Tongue (tissue), 2 donors: ENCODE results near the gene SLC35F3. TPM values are rescaled to one million over a fixed set of nuclear protein-coding genes. Genes with fewer than 3 reads are reported as not detected.
"Not testable (repeated sequence)": the region's sequence is repeated elsewhere in the genome, so short reads cannot be mapped to it uniquely, and the experiment has no call there.

Experiments used
- DNase-seq: peaks from one replicate; pipeline ENCODE4 v3.0.0-alpha.2; 2015
- total RNA-seq: library from RNA; depleted of rRNA; stranded (reverse); fragments of >200 nt; gene quantifications from one replicate; pipeline ENCODE4 v1.2.3, GENCODE V29; 2014

Gene SLC35F3
- total RNA-seq, 1 donor from 2014 or later = 0.72 TPM

DNA sequence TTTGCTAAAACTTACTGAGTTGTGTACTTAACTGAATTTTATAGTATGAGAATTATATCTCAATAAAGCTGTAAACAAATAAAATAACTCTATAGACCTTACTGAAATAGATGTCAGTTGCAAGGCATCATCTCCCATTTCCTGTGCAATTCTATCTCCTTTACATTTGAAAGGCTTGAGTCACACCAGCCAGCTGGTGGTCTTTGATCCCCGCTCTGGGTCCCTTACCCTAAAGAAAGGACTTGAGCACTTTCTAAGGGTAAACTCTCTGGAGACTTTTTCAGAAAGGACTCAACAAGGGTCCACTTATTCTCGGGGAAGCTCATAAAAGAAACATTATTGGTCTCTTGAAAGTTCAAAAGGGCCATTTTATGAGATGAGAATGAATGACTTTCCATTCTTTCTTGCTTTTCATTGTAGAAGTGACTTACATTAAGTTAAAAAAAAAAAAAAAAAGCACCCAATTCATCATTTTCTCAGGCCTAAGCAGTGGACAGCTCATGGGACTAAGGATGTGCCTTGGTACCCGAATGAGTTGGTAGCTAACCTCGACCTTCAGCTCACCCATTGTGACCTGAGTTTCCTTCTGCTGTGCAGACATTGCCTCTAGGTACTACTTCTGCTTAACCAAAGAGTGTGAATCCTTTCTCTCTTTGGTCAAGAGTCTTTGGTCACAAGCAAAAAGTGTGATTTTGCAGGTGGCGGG lies 321.8 kb downstream of the SLC35F3 start:
- DNase-seq = no peak

DNA sequence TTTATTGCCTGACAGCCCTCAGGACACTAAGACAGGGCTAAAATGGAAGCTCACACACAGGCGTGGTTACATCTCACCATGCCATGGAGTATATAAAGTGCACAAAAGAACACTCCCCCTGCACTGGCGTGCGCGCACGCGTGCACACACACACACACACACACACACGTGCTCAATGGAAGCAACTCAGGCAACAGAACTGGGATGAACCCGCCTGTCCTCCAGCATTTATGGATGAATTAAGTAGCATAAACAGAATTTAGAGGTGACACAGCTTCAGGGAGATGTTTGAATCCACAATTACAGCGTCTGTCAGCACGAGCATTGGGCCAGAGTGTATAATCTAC lies 322.3 kb downstream of the SLC35F3 start:
- no peak for DNase-seq

DNA sequence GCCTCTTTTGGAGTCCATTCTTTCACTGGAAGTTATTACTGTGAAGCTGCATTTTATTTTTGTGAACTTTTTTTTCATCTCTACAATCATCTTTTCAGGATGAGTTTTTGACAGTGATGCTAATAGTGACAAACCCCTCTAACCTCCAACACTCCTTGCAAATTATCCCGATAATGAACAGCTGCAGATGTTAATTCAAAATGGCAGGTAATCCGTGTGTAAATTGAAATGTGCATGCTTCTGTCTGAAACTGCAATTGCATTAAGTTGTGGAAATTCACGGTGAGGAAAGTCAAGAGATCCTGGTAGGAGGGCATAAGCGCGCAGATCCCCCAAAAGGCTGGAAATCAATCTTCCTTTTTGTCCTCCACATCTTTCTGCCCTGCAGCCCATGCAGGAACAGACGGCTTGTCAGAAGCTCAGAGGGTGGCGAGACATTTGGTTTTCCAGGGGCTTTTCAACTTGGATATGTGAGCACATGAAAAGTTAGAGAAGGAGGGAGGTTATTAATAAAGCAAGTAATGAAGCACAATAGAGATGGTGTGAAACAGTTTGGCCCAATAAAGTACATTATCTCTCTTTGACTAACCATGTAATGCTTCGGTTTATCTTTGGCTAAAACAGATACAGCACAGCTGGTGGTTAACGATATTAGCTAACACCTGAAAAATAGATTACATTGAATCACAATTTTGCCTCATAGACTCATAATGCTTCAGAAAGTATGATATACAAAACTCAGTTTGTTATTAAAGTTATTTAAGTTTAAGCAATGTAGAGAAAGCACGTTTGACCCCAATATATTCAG lies 325.3 kb downstream of the SLC35F3 start:
- DNase-seq = no peak

DNA sequence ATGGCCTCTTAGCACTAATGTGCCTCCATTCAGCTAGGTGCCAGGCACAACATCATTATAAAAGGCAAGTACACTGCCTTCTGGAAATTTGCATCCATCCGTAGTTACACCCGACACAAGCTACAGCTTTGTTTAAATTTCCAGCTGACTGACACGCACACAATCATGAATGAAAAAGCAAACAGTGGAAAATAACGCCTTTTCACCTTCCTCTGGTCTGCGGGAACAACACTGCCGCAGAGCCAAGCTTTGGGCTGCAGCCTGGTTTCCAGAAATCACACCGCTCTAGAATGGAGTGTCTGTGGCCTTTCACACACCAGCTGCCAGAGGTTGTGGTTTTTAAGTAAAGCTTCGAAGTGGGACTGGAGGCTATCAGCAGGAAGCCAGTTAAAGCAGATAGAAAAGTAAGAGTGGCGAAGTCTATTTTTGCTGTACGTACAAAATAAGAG lies 326.0 kb downstream of the SLC35F3 start:
- DNase-seq = no peak

DNA sequence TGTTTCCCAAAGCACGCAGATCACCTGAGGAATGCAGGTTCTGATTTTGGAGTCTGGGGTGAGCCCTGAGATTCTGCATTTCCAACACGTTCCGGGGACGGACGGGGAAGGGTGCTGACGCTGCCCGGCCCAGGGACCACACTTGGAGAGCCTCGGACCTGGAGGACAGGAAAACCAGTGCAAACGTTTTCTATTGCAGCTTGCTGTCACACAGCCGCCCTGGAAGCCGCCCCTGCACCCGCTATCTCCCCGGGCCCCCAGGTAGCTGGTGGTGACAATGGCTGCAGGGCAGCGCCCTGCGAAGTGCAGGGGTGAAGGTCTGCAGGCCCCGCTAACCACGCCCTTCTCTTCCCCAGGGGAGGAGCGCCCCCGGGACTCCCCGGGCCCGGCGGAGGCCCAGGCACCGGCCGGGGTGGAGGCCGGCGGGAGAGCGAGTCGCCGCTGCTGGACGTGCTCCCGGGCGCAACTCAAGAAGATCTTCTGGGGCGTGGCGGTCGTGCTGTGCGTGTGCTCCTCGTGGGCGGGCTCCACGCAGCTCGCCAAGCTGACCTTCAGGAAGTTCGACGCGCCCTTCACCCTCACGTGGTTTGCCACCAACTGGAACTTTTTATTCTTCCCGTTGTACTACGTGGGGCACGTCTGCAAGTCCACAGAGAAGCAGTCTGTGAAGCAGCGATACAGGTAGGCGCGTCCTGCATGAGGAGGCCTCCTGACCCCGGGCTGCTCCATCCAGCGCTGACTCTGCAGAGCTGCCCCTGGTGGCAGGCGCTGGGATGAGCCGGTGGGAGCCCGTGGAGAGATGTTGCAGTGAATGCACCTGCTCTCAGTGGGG lies 326.8 kb downstream of the SLC35F3 start:
- DNase-seq = no peak

DNA sequence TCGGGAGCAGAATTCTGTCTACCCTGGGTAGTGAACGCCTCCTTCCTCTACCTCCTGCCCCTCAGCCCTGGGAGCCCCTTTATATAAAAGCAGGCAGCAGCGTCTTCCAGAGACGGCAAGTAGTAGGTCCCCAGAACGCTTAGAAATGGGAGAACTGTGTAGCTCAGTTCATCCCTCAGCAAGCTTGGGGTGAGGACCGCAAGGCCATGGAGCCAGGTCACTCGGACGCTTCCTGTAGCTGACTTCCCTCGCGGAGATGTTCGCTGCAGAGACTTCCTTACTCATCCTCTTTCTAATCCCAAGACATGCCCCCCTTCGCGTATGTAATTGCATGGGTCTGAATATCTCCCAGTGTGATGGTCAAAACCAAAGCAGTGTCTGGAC lies 327.4 kb downstream of the SLC35F3 start:
- DNase-seq = no peak

DNA sequence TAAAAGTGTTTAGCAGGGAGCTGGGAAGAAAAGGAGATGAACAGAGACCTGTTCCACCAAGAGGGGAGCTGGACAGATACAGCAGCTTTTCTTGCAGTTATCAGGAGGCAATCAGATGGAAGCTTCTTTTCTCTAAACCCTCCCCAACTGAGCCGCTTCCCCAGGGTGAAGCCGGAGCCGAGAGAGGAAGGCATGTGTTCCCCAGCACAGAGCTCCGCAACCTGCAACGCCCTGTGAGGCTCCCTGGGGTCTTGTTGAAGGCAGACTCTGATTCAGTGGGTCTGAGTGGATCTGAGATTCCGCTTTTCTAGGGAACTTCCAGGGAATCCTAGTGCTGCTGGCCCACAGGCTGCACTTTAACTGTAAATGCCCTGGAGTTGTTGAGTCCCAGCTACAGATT lies 329.7 kb downstream of the SLC35F3 start:
- no peak for DNase-seq

DNA sequence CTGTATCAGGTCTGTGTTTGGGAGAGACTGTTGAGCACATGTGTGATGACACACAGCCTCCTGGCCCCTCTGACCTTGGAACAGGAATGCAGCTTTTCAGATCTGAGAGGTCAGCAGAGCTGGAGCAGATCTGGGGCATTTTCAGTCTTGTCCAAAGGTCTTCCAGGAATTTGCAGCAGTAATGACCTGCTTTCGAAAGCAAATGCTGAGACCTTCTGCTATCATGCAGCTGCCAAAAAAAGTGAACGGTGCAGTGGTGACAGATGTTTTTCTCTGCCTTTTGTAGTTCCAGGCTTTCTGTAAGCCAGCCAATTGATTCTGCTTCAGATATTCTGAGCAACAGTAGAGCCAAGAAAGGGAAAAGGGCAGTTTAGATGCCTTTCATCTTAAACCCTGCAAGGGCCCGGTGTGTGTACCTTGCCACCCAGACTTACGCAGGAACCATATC lies 331.0 kb downstream of the SLC35F3 start:
- peak; percentile 47 for DNase-seq

DNA sequence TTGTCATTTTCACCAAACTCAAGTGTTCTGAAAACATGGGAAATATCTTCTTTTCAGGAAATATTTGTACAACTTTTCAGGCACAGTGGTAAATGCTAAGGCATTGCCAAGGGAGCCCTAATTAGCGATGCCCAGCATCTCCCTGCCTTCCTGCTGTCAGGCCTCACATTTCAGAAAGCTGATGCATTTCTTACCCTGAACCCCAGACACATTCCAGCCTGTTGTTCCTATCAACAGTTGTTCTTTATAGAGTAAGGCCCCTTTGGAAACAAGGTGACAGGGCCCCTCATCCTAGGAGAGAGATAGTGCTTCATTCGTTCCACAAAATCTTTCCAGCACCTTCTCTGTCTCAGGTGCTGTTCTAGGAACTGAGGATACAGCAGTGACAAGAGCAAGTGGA lies 332.9 kb downstream of the SLC35F3 start:
- DNase-seq = no peak

DNA sequence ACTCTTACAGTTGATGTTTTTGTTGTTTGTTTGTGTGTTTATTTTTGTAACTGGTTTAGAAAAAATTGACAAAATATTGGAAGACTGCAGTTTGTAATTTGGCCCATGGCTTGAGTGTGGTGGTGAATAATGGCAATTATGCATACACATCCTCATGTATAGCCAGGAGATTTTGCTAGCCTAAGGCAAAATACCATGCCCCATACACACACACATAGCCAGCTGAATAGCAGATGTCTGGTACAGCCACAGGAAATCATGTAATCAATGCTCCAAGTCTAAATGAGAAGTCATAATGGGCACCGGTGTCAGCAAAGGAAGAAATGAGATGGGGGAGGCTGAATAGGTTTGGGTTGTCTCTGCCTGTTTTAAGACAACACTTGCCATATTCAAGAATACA lies 333.6 kb downstream of the SLC35F3 start:
- DNase-seq = no peak

DNA sequence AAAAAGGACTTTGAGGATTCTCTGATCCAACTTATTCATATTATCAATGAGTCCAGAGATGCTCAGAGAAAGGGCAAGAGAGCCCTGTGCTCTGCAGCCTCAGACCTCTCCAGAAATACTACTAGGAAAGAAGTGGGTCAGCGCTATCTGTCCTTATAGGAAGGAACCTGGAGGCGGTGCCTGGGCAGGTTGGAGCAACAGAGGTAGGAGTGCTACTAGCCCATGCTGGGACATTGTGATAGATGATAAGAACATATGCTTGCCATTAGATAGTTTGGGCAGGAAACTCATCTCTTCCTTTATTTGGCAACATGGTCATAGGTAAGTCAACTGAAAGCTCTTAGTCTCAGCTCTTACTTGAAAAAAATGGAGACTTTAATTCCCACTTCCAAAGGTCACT lies 335.0 kb downstream of the SLC35F3 start:
- no peak for DNase-seq

DNA sequence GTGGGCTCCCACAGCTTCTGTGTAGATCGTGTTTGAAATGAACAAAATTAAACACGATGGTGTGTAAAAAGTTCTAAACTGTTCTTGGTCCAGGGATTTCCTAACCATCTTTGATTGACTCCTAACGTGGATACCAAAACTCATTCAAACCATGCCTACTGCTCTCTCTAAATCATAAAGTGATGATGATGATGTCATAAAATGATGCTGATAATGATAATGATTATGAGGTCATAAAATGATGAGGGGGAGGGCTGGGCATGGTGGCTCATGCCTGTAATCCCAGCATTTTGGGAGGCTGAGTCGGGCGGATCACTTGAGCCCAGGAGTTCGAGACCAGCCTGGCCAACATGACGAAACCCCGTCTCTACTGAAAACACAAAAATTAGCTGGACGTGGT lies 335.5 kb downstream of the SLC35F3 start:
- no peak for DNase-seq

DNA sequence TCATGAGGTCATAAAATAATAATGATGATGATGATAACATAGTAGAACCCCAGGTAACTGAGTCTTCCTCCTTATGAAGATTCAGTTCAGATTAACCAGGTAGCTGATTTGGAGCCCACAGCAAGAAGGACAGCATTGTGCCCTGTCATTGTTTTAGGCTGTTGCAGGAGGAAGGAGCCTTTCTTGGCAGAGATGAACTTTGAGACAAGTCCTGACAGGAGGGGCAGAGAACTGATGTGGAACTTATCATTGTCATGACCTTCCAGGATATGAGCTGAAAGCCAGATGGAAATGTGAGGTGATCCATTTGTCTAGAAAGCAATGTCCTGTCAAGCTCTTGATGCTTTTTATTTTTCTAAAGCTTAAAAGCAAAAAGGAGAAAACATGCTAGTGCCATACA lies 336.2 kb downstream of the SLC35F3 start:
- DNase-seq = no peak

DNA sequence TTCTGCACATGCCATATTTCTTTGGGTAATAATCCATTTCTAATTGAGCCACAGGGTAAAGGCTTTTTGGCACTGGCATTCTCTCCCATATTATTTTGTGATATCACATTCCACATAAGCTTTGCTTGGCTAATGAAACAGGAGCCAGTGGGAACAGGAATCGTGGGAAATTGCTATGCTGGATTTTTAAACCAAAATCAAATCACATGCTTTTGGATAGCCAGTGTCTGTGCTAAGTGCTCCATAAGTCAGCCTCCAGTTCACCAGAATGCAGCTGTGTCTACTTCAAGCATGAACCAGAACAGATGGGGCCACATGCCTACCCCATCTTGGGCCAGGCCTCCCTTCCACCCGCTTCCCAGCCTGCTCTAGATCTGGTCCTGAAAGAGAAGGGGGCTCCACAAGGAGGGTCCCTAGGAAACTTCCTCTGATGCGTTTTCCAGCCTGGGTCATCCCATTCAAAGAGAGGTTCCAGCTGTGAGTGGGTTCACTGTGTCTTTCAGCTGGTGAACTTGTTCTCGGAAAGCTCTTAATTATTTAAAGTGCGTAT lies 337.5 kb downstream of the SLC35F3 start:
- DNase-seq = peak; percentile 52

DNA sequence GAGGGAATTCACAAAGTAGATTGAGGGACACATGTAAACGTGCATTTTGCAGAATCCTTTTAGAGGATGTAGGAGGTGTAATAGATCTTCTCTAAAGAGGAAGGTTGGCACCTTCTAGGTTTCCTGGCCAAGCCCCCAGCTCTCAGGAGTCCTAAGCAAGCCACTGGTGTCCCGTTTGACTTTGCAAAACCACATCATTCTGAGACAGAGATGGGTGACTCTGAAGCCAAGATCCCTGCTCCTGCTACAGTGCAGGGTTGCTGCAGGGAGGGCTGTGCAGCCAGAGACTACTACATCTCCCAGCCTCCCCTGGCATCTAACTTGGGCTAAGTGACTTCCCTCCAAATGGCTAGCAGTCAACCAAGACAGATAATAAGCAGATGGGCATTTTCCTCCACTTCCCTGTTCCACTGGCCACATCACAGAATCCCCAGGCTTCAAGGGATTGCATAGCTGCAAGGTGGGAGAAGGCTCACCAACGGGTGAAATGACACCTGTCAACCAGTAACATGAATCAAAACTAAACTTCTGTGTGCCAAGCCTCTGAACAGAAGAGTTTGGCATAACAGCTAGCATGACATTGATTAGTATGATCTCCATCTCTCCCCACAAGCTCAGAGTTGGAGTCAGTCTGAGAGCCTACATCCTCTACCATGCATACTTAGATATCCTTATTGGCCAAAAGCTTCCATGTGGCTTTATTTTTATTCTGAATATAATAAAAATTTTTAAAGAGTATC lies 339.2 kb downstream of the SLC35F3 start:
- DNase-seq = no peak

DNA sequence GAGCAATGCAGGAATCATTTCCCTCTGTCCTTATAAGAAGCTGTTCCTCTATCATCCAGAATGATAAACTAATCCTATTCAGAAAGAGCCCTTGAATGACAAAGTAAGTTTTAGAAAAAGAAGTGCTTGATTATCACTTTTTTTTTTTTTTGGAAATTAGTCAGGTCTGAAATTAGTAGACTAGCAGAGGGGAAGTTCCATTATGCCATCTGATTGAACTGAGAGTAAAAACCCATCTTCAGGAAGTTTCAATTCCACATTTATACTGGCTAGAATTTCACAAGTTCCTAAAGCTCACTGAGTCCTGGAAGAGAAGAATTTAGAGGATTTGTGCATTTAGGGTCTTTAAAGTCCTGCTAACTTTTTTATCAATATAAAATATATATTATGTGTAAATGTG lies 340.0 kb downstream of the SLC35F3 start:
- no peak for DNase-seq

DNA sequence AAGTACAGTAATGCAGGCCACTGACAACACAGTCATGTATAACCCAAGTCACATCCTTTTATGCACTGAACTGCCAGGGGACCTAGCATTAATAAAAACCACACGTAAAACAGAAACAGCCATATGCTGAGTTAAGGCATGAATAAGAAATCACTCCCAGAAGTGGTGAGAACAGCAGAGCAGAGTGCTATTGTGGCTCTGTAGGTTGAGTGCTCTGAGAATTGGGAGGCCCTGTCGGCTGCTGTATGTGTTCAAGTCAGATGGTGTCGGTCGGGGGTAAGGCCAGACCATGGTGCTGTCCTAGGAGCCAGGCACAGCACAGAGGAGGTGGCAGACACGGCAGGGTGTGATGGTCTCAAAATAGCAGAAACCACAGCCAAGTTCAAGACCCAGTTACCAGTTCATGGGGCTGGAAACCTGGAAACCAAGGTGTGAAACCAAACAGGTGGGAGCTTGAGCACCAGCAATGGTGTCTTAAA lies 342.2 kb downstream of the SLC35F3 start:
- no peak for DNase-seq

DNA sequence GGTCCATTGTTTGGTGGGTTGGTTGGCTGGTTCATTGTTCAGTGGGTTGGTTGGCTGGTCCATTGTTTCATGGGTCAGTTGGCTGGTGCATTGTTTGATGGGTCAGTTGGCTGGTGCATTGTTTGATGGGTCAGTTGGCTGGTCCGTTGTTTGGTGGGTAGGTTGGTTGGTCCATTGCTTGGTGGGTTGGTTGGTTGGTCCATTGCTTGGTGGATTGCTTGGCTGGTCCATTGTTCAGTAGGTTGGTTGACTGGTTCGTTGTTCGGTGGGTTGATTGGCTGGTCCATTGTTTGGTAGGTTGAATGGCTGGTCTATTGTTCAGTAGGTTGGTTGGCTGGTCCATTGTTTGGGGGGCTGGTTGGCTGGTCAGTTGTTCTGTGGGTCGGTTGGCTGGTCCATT lies 343.3 kb downstream of the SLC35F3 start:
- not testable (repeated sequence) for DNase-seq

DNA sequence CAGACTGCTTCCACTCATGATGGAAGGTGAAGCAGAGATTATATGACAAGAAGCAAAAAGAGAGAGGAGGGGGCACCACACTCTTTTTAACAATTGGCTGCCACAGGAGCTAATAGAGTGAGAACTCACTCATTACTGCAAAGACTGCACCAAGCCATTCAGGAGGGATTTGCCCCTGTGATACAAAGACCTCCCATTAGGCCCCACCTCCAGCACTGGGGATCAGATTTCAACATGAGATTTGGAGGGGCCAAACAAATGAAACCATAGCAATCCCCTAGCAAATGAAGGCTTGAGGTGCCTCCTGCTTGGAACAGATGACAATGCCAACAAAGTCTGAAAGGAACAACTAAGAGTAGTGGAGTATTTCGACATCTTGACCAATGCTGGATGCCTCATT lies 346.3 kb downstream of the SLC35F3 start:
- DNase-seq = no peak

DNA sequence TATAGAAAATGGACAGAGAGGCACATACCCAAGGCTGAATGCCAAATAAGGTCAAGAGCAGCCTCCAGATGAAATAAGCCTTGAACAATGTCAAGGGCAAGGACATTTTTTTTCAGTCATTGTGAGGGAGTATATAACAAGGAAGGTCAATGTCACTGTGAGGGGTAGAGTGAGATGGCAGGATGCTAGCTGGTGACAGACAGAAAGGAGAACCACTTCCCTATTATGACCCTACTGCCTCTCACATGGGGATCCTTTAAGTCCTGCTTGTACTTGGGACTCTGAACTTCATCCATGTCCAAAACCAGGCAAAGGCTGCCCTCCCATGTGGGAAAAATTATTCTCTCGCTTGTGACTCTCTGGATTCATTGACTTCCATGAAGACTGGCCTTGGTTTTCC lies 349.3 kb downstream of the SLC35F3 start:
- no peak for DNase-seq

DNA sequence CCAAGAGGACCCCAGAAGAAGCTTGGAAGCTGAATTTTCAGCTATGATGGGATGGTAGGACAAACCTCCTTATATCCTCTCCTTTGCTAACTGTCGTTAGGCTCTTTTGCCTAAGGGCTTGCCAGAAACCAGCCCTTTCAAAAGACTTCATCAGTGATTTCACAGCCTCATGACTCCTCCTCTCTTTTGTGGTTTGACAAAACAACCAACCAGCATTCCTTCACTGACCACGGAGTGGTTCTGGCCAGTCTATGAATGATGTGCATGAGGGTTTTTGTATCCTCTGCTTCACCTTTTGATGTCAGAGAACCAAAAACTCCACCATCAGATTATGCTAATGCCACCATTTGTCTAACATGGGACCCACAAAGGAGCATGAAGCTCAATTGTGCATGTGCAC lies 351.9 kb downstream of the SLC35F3 start:
- no peak for DNase-seq

DNA sequence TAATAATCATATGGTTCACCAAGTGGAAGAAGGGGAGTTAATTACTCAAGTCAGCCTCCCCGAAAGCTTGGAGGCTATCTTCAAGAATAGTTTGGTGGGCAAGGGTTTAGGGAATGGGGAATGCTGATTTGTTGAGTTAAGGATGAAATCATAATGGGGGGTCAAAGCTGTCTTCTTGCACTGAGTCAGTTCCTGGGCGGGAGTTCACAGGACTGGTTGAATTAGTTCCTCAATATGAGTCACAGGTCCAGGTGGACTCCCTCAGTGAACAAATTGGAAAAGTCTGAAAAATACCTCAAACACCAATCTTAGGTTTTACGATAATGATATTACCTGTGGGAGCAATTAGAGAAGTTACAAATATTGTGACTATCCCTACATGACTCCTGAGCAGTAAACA lies 353.6 kb downstream of the SLC35F3 start:
- no peak for DNase-seq
